Heart right ventricle (tissue), 16 donors: ENCODE data around the gene RBM20. TPM values are rescaled to one million over a fixed set of nuclear protein-coding genes. Genes with fewer than 3 reads are reported as not detected.

Experiments used
- ATAC-seq, 8 donors: fragments of 200-7000 bp; cut with Tn5 transposase; one replicate each; pipeline ENCODE4 v1.9.1; 2020; ENCODE audit warnings: mild to moderate bottlenecking in 8 of 8, moderate library complexity in 8 of 8, moderate number of reproducible peaks in 1 of 8
- DNase-seq, 2 donors: peaks; one replicate each; pipeline ENCODE4 v3.0.0-alpha.2; 2020
- H3K27ac ChIP-seq, 10 donors: fragments of 200-600 bp; sonication (generic) in 2 of 10; one replicate each; pipeline versions ENCODE4 v1.5.0 to v1.8.0; 2020 to 2022; ENCODE audit warnings: mild to moderate bottlenecking in 3 of 10
- H3K27me3 ChIP-seq, 7 donors: fragments of 200-600 bp; one replicate each; pipeline ENCODE4 v1.8.0; 2021 to 2022; ENCODE audit warnings: mild to moderate bottlenecking in 2 of 7
- H3K36me3 ChIP-seq, 9 donors: fragments of 200-600 bp; sonication (generic) in 1 of 9; one replicate each; pipeline versions ENCODE4 v1.5.0 to v1.8.0; 2020 to 2022; ENCODE audit warnings: mild to moderate bottlenecking in 2 of 9
- H3K4me1 ChIP-seq, 9 donors: fragments of 200-600 bp; sonication (generic) in 1 of 9; one replicate each; pipeline versions ENCODE4 v1.5.0 to v1.8.0; 2020 to 2022; ENCODE audit warnings: mild to moderate bottlenecking in 4 of 9
- H3K4me3 ChIP-seq, 10 donors: fragments of 200-600 bp; sonication (generic) in 2 of 10; one replicate each; pipeline versions ENCODE4 v1.5.0 to v1.8.0; 2020 to 2022; ENCODE audit warnings: mild to moderate bottlenecking in 7 of 10, moderate library complexity in 2 of 10
- H3K9me3 ChIP-seq, 11 donors: fragments of 200-600 bp in 10 of 11; sonication (generic) in 2 of 11; one replicate each; pipeline versions ENCODE4 v1.5.0 to v1.8.0; 2013 to 2022; ENCODE audit warnings: mild to moderate bottlenecking in 2 of 11, control low read depth in 1 of 11, moderate library complexity in 1 of 11
- WGBS, 2 donors: extraction: QIAGEN DNeasy Blood & Tissue Kit; methylation state at CpG; one replicate each; pipeline ENCODE4 v1.1.7; 2013; ENCODE audit warnings: inconsistent platforms in 1 of 2; 5-methylcytosine and 5-hydroxymethylcytosine counted together
- intact Hi-C, 10 donors: fragments of 100-400 bp; cut with DNase I; formaldehyde crosslinking; loops; one replicate each; pipeline versions ENCODE4 v1.11.1 to v1.14.2; 2022
- polyA plus RNA-seq, 2 donors: library from polyadenylated mRNA; stranded (reverse); fragments of 200-250 nt; gene quantifications; one replicate each; pipeline ENCODE4 v1.2.3, GENCODE V29; 2013
- total RNA-seq, 10 donors: library from RNA; stranded (reverse); fragmentation: NEBNext Ultra II Directional in 3 of 10; extraction: Animal tissue kit (Norgen Biotek cat#: 25700) in 3 of 10; gene quantifications; one replicate each; pipeline versions ENCODE4 v1.2.1 to v1.2.4, GENCODE V29; 2021 to 2023
- TF ChIP-seq, protein P1 (sequence below), 9 donors: fragments of 200-600 bp; sonication (generic) in 2 of 9; IDR thresholded peaks; one replicate each; pipeline versions ENCODE4 v1.5.0 to v1.8.0; 2021 to 2022; ENCODE audit warnings: antibody characterized with exemption in 9 of 9, mild to moderate bottlenecking in 5 of 9, moderate library complexity in 1 of 9
- donor health status: Arrhythmogenic right ventricular cardiomyopathy.
- donor health status: ischemic (EF 13 %, LVEDD 7.1; RV severe dilation, severe dysfunction).
- donor health status: healthy with polysubstance abuse.
- donor health status: DM: no; HTN: yes; CAD: no.
- donor health status: DM: no; HTN: no; CAD: no.
- donor health status: ischemic (EF 25% LVEDD 6.9; RV normal size, moderate dysfunction).
- donor health status: ischemic (EF 25% LVEDD 5.7; RV mildly dilated, moderate dysfunction).
- donor health status: healthy.
- donor health status: DM: yes; HTN: yes; CAD: no.
- donor health status: Ischemic cardiomyopathy.
- donor health status: ischemic (EF 35%, LVEDD 5.7; RV mildly dilated, moderate dysfunction).
- donor health status: nonischemic (EF 11% LVEDD 7.7; RV severe dilation, severe dysfunction).
- donor health status: DM: yes; HTN: yes; CAD: no.
- donor health status: PGD.
- donor health status: ischemic (EF 29% LVEDD 5.4; RV normal size, mild dysfunction).
- donor health status: nonischemic (EF 23%, LVEDD 6.1; RV moderate dilation, normal function).

The RBM20 gene
- total and polyA plus RNA-seq, 12 donors: 10.1 to 186 (median 134) TPM

DNA sequence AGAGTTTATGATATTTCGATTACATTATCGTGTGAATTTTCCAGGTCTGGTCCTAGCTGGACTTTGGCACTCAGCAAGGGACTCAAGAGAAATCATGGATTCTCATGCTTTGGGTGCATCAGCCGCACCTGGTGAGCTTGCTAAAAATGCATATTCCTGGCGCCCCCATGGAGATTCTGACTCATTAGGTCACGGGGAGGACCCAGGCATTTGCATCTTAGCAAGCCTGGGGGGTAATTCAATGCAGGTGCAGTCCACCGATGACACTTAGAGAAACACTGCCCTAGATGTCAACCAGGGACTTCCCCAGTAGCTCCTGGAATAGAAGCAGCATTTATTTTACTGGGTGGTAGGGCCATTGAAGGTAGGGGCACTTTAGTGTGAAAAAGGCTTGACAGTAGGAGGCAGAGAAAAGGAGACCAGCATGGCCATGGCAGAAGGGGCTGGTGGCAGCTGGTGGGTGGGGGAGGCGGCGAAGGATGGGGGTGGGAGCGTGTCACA, 197.7 kb downstream of the RBM20 start:
- H3K27ac ChIP-seq: peak overlapping the region in 1 of 10 donors; percentile 47
- DNase-seq: no peak
- no peak for ATAC-seq
- no peak overlapping the region for H3K4me3 ChIP-seq
- peaks cover 0 to 43% (median 28%) of the 10 kb centered on the region in 9 donors for H3K4me1 ChIP-seq
- intact Hi-C loops: no loop called here
- TF ChIP-seq, protein P1, sequence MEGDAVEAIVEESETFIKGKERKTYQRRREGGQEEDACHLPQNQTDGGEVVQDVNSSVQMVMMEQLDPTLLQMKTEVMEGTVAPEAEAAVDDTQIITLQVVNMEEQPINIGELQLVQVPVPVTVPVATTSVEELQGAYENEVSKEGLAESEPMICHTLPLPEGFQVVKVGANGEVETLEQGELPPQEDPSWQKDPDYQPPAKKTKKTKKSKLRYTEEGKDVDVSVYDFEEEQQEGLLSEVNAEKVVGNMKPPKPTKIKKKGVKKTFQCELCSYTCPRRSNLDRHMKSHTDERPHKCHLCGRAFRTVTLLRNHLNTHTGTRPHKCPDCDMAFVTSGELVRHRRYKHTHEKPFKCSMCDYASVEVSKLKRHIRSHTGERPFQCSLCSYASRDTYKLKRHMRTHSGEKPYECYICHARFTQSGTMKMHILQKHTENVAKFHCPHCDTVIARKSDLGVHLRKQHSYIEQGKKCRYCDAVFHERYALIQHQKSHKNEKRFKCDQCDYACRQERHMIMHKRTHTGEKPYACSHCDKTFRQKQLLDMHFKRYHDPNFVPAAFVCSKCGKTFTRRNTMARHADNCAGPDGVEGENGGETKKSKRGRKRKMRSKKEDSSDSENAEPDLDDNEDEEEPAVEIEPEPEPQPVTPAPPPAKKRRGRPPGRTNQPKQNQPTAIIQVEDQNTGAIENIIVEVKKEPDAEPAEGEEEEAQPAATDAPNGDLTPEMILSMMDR (IDR thresholded peaks at IDR 0.05): no peak
- H3K9me3 ChIP-seq: no peaks in the 10 kb centered on the region
- WGBS, 2 donors: 89 to 90% methylated on average over 9 of the region's 9 CpGs
- no peaks in the 10 kb centered on the region for H3K27me3 ChIP-seq
- H3K36me3 ChIP-seq: peaks cover 0 to 6% (median 0%) of the 10 kb centered on the region in 9 donors

DNA sequence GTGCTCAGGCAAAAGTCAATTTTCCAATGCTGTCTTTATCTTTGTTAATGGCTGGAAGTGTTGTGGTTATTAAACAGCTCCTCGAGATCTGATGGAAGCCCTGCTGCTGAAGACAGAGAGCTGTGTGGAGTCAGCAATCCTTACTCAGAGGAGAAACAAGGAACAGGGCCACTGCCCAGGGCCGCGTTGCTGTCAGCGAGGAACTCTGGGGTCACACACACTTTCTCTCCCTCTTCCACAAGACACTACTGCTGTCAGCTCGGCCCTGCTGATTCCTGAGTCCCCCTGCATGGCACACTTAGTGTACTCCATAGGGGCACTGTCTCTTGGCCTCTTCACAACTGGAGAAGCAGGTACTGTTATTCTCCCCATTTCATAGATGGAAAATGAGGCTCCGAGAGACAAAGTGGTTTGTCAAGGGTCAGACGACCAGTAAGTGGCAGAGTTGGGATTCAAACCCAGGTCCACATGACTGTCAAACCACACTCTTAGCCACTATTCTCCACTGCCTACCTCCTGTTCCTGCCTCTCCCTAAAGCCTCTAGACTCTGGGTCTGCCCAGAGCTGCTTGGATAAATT, 198.3 kb downstream of the RBM20 start:
- no peaks in the 10 kb centered on the region for H3K27me3 ChIP-seq
- peak overlapping the region in 2 of 10 donors; percentile 5 to 47 for H3K27ac ChIP-seq
- DNase-seq (no peak), ATAC-seq (peak in 1 of 8 donors; percentile 8)
- 64 to 83% methylated on average over 7 of the region's 7 CpGs for WGBS, 2 donors
- TF ChIP-seq, protein P1 (IDR thresholded peaks at IDR 0.05): no peak
- H3K4me1 ChIP-seq: peaks cover 0 to 37% (median 22%) of the 10 kb centered on the region in 9 donors
- intact Hi-C loops: no loop called here
- H3K9me3 ChIP-seq: no peaks in the 10 kb centered on the region
- peaks cover 0 to 6% (median 0%) of the 10 kb centered on the region in 9 donors for H3K36me3 ChIP-seq
- no peak overlapping the region for H3K4me3 ChIP-seq

DNA sequence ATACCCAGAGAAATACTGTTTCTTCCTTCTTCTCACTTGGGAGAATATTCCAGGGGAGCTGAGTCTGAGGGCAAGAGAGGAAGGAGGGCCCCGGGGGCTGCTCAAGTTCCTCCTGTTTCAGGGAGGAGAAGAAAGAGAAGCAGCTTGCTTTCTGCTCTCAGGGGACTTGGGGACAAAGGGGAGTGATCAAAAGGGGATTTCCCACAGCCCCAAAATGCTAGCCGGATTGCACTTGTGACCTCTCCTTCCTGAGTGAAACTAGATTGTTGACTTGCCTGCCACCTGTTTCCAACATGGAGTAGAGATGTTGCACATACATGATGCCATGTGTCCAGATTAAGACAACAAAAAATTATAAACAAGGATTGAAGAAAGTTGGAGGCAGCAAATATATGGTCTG, 198.9 kb downstream of the RBM20 start:
- Histone ChIP-seq H3K27ac (peak overlapping the region in 1 of 10 donors; percentile 47), H3K4me1 (peaks cover 0 to 34% (median 16%) of the 10 kb centered on the region in 9 donors), H3K36me3 (peaks cover 0 to 4% (median 0%) of the 10 kb centered on the region in 9 donors), H3K4me3 (no peak overlapping the region), H3K27me3 (no peaks in the 10 kb centered on the region), H3K9me3 (no peaks in the 10 kb centered on the region)
- DNase-seq: no peak
- ATAC-seq: peak in 1 of 8 donors; percentile 22
- intact Hi-C loops: no loop called here
- 31 to 55% methylated on average over 2 of the region's 2 CpGs for WGBS, 2 donors
- TF ChIP-seq, protein P1 (IDR thresholded peaks at IDR 0.05): no peak

DNA sequence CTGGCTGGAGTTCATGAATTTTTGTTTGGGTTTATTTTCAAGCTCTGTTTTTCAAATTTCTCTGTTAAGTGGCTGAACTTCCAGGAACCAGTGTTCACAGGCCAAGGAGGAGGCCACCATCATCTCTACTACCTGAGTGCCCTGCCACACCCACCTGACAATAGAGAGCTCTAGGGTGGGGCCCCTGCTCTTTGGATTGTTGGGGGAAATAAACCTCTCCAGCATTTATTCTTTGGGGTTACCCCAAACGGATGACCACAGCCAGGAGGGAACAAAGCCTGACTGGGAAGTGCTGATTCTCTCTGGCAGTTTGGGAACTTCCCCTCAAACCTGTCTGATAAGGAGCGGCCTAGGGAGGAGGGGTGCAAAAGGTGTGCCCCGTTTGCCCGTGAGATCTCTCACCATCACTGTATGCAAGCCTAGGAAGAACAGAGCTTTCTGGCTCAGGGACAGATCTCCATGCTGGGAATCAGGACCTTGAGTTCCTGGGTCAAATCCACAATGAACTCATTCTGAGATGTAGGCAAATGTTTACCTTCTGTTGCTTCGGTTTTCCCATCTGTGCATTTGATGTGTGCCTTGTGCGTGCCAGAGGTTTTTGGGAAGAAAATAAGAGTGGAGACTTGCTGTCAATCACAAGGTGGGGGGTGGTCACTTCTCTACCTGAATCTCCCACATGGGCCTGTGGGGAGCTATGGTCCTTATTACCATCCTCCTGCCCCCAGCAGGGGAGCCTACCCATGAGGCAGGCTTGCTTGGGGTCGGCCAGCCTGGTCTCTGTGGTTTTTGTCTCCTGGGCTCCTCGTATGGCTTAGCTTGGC, 199.9 kb downstream of the RBM20 start:
- peak overlapping the region in 1 of 10 donors; percentile 47 for H3K27ac ChIP-seq
- H3K27me3 ChIP-seq: no peaks in the 10 kb centered on the region
- H3K4me3 ChIP-seq: no peak overlapping the region
- DNase-seq: no peak
- TF ChIP-seq, protein P1 (IDR thresholded peaks at IDR 0.05): no peak
- ATAC-seq: no peak
- WGBS, 2 donors: 78 to 80% methylated on average over 8 of the region's 8 CpGs
- peaks cover 0 to 30% (median 6%) of the 10 kb centered on the region in 9 donors for H3K4me1 ChIP-seq
- intact Hi-C loops: no loop called here
- H3K36me3 ChIP-seq: no peaks in the 10 kb centered on the region
- no peaks in the 10 kb centered on the region for H3K9me3 ChIP-seq
